ENCODE results near the gene ETHE1. TPM values are rescaled to one million over a fixed set of nuclear protein-coding genes. Genes with fewer than 3 reads are reported as not detected.
"Not testable (repeated sequence)": the region's sequence is repeated elsewhere in the genome, so short reads cannot be mapped to it uniquely, and the experiment has no call there.

ETHE1 gene
- total and polyA plus RNA-seq, 3 experiments from 2014 or later, result 34.4 to 77.0 (median 42.3) TPM

DNA sequence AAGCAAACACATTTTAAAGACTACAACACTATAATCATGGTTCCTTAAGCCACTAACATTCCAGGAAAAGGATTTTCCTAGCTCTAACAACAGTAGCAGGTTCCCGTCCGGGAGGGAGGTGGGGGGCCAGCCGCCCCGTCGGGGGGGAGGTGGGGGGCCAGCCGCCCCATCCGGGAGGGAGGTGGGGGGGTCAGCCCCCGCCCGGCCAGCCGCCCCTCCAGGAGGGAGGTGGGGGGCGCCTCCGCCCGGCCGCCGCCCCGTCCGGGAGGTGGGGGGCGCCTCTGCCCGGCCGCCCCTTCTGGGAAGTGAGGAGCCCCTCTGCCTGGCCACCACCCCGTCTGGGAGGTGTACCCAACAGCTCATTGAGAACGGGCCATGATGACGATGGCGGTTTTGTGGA, 20.9 kb upstream of the ETHE1 start:
- peaks cover 40% of the 10 kb centered on the region for H3K36me3 ChIP-seq (ENCODE audit: insufficient read depth, low read length)
- H3K27me3 Mint-ChIP-seq; POLR2A ChIA-PET; H3K9me3 Mint-ChIP-seq; H3K4me3 Mint-ChIP-seq; H3K9me3 ChIP-seq (ENCODE audit: low read length); H3K27me3 ChIP-seq (ENCODE audit: insufficient read depth, low read length, poor library complexity, severe bottlenecking); H3K4me1 Mint-ChIP-seq; CTCF ChIA-PET; DNase-seq; H3K27ac ChIP-seq (ENCODE audit: low read depth, low read length); H3K4me3 ChIP-seq (ENCODE audit: low read length); H3K4me1 ChIP-seq (ENCODE audit: insufficient read depth, low read length): not testable (repeated sequence)
- Mint-ChIP-seq H3K27ac (peak overlapping the region in 1 of 8 donors; percentile 36), H3K36me3 (peaks cover 0 to 68% (median 10%) of the 10 kb centered on the region in 3 donors)

DNA sequence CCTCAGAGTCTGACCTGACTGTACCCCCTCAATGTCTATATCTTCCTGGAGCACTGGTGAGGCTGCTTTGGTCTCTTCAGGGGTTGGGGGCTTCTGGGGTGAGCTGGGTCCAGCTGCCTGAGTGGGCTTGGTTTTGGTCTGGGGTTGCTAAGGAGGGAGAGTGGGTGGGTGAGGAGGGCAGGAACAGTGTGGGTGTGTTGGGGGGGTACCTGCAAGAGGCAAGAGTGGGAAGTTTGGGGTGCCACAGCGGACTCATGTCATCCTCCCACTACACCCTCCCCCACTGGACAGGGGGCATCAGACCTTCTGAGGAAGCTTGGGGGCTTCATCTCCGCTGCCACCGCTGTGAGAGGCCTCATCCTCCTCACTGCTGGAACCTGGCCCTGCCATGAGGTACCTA, 19.6 kb upstream of the ETHE1 start:
- Histone ChIP-seq H3K4me3 (ENCODE audit: low read length) (no peak overlapping the region), H3K27ac (ENCODE audit: low read depth, low read length) (no peak overlapping the region), H3K9me3 (ENCODE audit: low read length) (no peaks in the 10 kb centered on the region), H3K27me3 (ENCODE audit: insufficient read depth, low read length, poor library complexity, severe bottlenecking) (no peaks in the 10 kb centered on the region), H3K36me3 (ENCODE audit: insufficient read depth, low read length) (peaks cover 32% of the 10 kb centered on the region), H3K4me1 (ENCODE audit: insufficient read depth, low read length) (no peaks in the 10 kb centered on the region)
- Mint-ChIP-seq H3K4me1 (no peaks in the 10 kb centered on the region), H3K27ac (no peak overlapping the region), H3K9me3 (no peaks in the 10 kb centered on the region), H3K4me3 (no peak overlapping the region), H3K36me3 (peaks cover 0 to 69% (median 8%) of the 10 kb centered on the region in 3 donors), H3K27me3 (no peaks in the 10 kb centered on the region)
- ChIA-PET POLR2A (no interaction called here), CTCF (interaction anchor here (2.2 kb wide), 1 partner anchor 8 kb away, joined by 9 read pairs; no protein-coding TSS in a partner anchor)
- no peak for DNase-seq

DNA sequence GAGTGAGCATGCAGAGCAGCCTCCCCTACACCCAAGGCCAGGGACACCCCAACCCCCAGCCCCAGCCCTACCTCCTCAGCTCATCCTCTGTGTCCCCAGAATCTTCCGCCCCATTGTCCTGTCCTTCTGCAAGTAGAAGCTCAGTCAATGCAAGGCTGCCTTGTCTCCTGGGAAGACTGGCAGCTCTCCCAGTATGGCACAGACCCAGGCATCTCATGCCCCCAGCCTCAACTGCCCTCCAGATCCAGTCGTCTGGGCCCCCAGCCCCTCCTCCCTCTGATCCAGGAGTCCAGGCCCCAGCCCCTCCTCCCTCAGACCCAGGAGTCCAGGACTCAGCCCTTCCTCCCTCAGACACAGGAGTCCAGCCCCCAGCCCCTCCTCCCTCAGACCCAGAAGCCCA, 19.0 kb upstream of the ETHE1 start:
- ChIA-PET CTCF (interaction anchor here (2.2 kb wide), 1 partner anchor 9 kb away, joined by 9 read pairs; no protein-coding TSS in a partner anchor), POLR2A (no interaction called here)
- Histone ChIP-seq H3K27ac (ENCODE audit: low read depth, low read length) (no peak overlapping the region), H3K27me3 (ENCODE audit: insufficient read depth, low read length, poor library complexity, severe bottlenecking) (no peaks in the 10 kb centered on the region), H3K4me1 (ENCODE audit: insufficient read depth, low read length) (no peaks in the 10 kb centered on the region), H3K4me3 (ENCODE audit: low read length) (no peak overlapping the region), H3K9me3 (ENCODE audit: low read length) (no peaks in the 10 kb centered on the region), H3K36me3 (ENCODE audit: insufficient read depth, low read length) (peaks cover 26% of the 10 kb centered on the region)
- DNase-seq, result no peak
- Mint-ChIP-seq H3K27me3 (no peaks in the 10 kb centered on the region), H3K9me3 (no peaks in the 10 kb centered on the region), H3K4me1 (no peaks in the 10 kb centered on the region), H3K4me3 (no peak overlapping the region), H3K36me3 (peaks cover 0 to 68% (median 7%) of the 10 kb centered on the region in 3 donors), H3K27ac (peak overlapping the region in 1 of 8 donors; percentile 71)

DNA sequence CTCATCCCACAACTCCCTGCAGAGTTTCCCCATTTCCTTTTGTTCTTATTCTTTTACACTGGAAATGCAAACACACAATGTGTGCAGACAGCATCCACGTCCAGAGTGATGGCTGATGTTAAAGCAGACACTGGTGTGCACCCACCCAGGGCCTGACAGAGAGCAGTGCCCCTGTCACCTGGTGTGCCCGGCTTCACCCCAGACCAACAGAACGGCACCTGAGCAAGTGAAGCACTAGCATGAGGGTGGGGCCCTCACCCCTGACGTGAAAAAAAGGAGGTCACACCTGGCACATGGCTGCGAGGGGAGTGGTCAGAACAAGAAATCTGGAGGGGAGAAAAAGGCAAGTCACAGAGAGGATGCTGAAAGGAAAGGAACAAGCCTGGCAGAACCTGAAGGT, 18.3 kb upstream of the ETHE1 start:
- CTCF ChIA-PET, result interaction anchor here (2.2 kb wide), 1 partner anchor 10 kb away, joined by 9 read pairs; no protein-coding TSS in a partner anchor
- Histone ChIP-seq H3K36me3 (ENCODE audit: insufficient read depth, low read length) (peaks cover 20% of the 10 kb centered on the region), H3K27ac (ENCODE audit: low read depth, low read length) (no peak overlapping the region), H3K27me3 (ENCODE audit: insufficient read depth, low read length, poor library complexity, severe bottlenecking) (no peaks in the 10 kb centered on the region), H3K4me1 (ENCODE audit: insufficient read depth, low read length) (no peaks in the 10 kb centered on the region), H3K9me3 (ENCODE audit: low read length) (no peaks in the 10 kb centered on the region), H3K4me3 (ENCODE audit: low read length) (no peak overlapping the region)
- Mint-ChIP-seq H3K27ac (peak overlapping the region in 1 of 8 donors; percentile 52), H3K27me3 (no peaks in the 10 kb centered on the region), H3K4me1 (no peaks in the 10 kb centered on the region), H3K9me3 (no peaks in the 10 kb centered on the region), H3K4me3 (no peak overlapping the region), H3K36me3 (peaks cover 2 to 69% (median 9%) of the 10 kb centered on the region in 3 donors)
- POLR2A ChIA-PET, result no interaction called here
- DNase-seq, result no peak

DNA sequence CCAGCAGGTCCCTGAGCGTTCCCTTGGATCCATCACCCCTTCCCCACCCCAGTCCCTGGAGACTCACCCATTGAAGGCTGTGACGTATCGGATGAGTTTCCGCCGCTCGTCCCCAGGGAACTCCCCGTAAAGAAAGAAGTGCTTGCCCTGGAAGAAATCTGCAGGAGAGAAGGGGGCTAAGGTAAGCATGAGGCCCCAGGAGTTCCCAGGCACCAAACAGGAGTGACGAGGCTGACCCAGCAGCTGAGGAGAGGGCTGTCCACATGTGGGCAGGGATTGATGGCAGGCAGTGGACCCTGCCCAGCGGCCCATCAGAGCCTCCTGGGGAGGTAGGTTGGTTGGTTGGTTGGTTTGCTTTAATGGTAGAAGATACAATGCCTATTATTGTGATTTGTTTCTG, 17.1 kb upstream of the ETHE1 start:
- peaks cover 23% of the 10 kb centered on the region for H3K36me3 ChIP-seq (ENCODE audit: insufficient read depth, low read length)
- Mint-ChIP-seq H3K4me1 (no peaks in the 10 kb centered on the region), H3K27me3 (no peaks in the 10 kb centered on the region), H3K9me3 (peaks cover 0 to 4% (median 0%) of the 10 kb centered on the region in 5 donors), H3K4me3 (no peak overlapping the region), H3K36me3 (peaks cover 9 to 70% (median 11%) of the 10 kb centered on the region in 3 donors), H3K27ac (peak overlapping the region in 1 of 8 donors; percentile 34)
- ChIA-PET CTCF (interaction anchor here (1.4 kb wide), 1 partner anchor 9 kb away, joined by 3 read pairs; no protein-coding TSS in a partner anchor), POLR2A (no interaction called here)
- H3K4me3 ChIP-seq (ENCODE audit: low read length), result no peak overlapping the region
- DNase-seq, result no peak
- H3K27ac ChIP-seq (ENCODE audit: low read depth, low read length), result no peak overlapping the region
- no peaks in the 10 kb centered on the region for H3K4me1 ChIP-seq (ENCODE audit: insufficient read depth, low read length)
- peaks cover 3% of the 10 kb centered on the region for H3K9me3 ChIP-seq (ENCODE audit: low read length)
- no peaks in the 10 kb centered on the region for H3K27me3 ChIP-seq (ENCODE audit: insufficient read depth, low read length, poor library complexity, severe bottlenecking)

DNA sequence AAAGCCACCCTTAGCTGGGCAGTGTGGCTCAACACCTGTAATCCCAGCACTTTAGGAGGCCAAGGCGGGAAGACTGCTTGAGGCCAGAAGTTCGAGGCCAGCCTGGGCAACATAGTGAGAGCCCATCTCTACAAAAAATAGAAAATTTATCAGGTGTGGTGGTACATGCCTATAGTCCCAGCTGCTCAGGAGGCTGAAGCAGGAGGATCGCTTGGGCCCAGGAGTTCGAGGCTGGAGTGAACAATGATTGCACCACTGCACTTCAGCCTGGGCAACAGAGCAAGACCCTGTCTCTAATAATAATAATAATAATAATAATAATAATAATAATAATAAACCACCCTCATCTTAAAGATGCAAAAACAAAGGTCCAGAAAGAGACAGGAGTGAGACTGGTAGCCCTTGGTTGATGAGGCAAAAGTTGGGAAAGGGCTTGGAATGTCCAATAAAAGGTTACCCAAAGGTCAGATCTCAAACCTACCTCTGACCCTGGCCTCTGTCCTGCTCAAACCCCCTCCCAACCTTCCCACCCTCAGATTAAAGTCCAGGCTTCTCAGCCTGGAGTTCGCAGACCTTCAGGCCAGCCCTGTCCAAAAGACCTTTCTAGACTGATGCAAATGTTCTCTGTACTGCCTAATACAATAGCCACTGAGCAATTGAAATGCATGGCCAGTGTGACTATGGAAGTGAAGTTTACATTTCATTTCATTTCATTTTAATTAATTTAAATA, 15.1 kb upstream of the ETHE1 start:
- no peak overlapping the region for H3K4me3 Mint-ChIP-seq
- peaks cover 26% of the 10 kb centered on the region for H3K36me3 ChIP-seq (ENCODE audit: insufficient read depth, low read length)
- no peaks in the 10 kb centered on the region for H3K27me3 Mint-ChIP-seq
- no peaks in the 10 kb centered on the region for H3K4me1 ChIP-seq (ENCODE audit: insufficient read depth, low read length)
- no peaks in the 10 kb centered on the region for H3K27me3 ChIP-seq (ENCODE audit: insufficient read depth, low read length, poor library complexity, severe bottlenecking)
- H3K27ac ChIP-seq (ENCODE audit: low read depth, low read length), result no peak overlapping the region
- peaks cover 5% of the 10 kb centered on the region for H3K9me3 ChIP-seq (ENCODE audit: low read length)
- no peak for DNase-seq
- no peak overlapping the region for H3K27ac Mint-ChIP-seq
- H3K4me1 Mint-ChIP-seq, result no peaks in the 10 kb centered on the region
- CTCF ChIA-PET, result no interaction called here
- H3K36me3 Mint-ChIP-seq, result peaks cover 17 to 80% (median 21%) of the 10 kb centered on the region in 3 donors
- no peak overlapping the region for H3K4me3 ChIP-seq (ENCODE audit: low read length)
- POLR2A ChIA-PET, result interaction anchor here (0.8 kb wide), 1 partner anchor 9 kb away, joined by 3 read pairs; the partner anchor contains the start of gene ZNF575
- H3K9me3 Mint-ChIP-seq, result peaks cover 0 to 4% (median 3%) of the 10 kb centered on the region in 5 donors

DNA sequence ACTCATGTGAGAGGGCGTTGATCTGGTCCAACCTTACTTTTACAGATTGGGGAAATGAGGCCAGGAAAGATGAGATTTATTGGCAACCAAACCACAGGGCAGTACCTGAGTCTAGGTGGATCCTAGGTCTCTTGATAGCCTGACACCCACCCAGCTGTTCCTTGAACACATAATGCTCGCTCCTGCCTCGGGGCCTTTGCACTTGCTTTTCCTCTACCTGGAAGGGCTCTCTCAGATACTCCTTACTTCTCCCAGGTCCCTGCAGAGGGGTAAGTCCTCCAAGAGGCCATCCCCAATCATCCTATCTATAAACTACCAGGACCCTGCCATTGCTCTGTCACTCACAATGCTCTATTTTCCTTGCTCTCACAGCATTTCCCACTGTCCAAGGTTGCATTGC, 13.4 kb upstream of the ETHE1 start:
- no peak overlapping the region for H3K4me3 Mint-ChIP-seq
- POLR2A ChIA-PET, result no interaction called here
- H3K36me3 Mint-ChIP-seq, result peaks cover 17 to 75% (median 21%) of the 10 kb centered on the region in 3 donors
- peaks cover 0 to 5% (median 3%) of the 10 kb centered on the region in 5 donors for H3K9me3 Mint-ChIP-seq
- Histone ChIP-seq H3K36me3 (ENCODE audit: insufficient read depth, low read length) (peaks cover 23% of the 10 kb centered on the region), H3K9me3 (ENCODE audit: low read length) (peaks cover 5% of the 10 kb centered on the region), H3K27ac (ENCODE audit: low read depth, low read length) (no peak overlapping the region), H3K4me3 (ENCODE audit: low read length) (no peak overlapping the region), H3K27me3 (ENCODE audit: insufficient read depth, low read length, poor library complexity, severe bottlenecking) (no peaks in the 10 kb centered on the region), H3K4me1 (ENCODE audit: insufficient read depth, low read length) (no peaks in the 10 kb centered on the region)
- CTCF ChIA-PET, result no interaction called here
- no peak for DNase-seq
- peak overlapping the region in 2 of 8 donors; percentile 6 to 77 for H3K27ac Mint-ChIP-seq
- no peaks in the 10 kb centered on the region for H3K27me3 Mint-ChIP-seq
- peaks cover under 1 to 3% (median 2%) of the 10 kb centered on the region in 3 donors for H3K4me1 Mint-ChIP-seq

DNA sequence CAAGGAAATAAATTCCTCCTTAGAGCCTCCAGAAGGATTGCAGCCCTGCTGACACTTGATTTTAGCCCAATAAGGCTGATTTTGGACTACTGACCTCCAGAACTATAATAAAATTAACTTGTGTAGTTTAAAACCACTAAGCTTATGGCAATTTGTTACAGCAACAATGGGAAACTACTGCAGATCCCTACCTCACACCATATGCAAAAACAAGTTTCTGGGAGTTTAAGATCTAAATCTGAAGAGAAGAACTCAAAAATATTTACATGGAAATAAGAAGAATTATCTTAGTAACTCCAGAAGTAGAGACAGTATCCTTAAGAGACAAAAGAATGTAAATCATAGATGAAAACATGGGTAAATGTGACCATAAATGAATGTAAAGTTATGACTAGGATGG, 11.9 kb upstream of the ETHE1 start:
- peaks cover 0 to 6% (median 3%) of the 10 kb centered on the region in 5 donors for H3K9me3 Mint-ChIP-seq
- H3K27ac Mint-ChIP-seq, result no peak overlapping the region
- Histone ChIP-seq H3K4me1 (ENCODE audit: insufficient read depth, low read length) (no peaks in the 10 kb centered on the region), H3K9me3 (ENCODE audit: low read length) (peaks cover 5% of the 10 kb centered on the region), H3K4me3 (ENCODE audit: low read length) (no peak overlapping the region), H3K27me3 (ENCODE audit: insufficient read depth, low read length, poor library complexity, severe bottlenecking) (no peaks in the 10 kb centered on the region), H3K36me3 (ENCODE audit: insufficient read depth, low read length) (peaks cover 16% of the 10 kb centered on the region), H3K27ac (ENCODE audit: low read depth, low read length) (no peak overlapping the region)
- peaks cover 17 to 61% (median 21%) of the 10 kb centered on the region in 3 donors for H3K36me3 Mint-ChIP-seq
- no peak for DNase-seq
- ChIA-PET CTCF (interaction anchor here (1.9 kb wide), 1 partner anchor 17 kb away, joined by 6 read pairs; no protein-coding TSS in a partner anchor), POLR2A (no interaction called here)
- H3K4me1 Mint-ChIP-seq, result peaks cover 4 to 6% (median 6%) of the 10 kb centered on the region in 3 donors
- H3K27me3 Mint-ChIP-seq, result no peaks in the 10 kb centered on the region
- no peak overlapping the region for H3K4me3 Mint-ChIP-seq
